SU-DHL-6 (cell line): ENCODE results near the gene LRCH1.

ENCODE experiments used
- EZH2phosphoT487 ChIP-seq: fragments of 200-600 bp; sonication (generic), shearing (Covaris generic); conservative IDR thresholded peaks from 2 replicates; pipeline ENCODE4 v1.6.1; 2018; ENCODE audit warnings: mild to moderate bottlenecking, antibody characterized with exemption, low read length, moderate library complexity, mixed read lengths
- TF ChIP-seq, protein P1 (sequence below): fragments of 200-600 bp; sonication (generic); IDR thresholded peaks from one replicate; pipeline ENCODE4 v1.5.1; 2017; ENCODE audit warnings: antibody characterized with exemption, mild to moderate bottlenecking, low read length, moderate library complexity; ENCODE audit not compliant: insufficient read depth, poor library complexity, severe bottlenecking

DNA sequence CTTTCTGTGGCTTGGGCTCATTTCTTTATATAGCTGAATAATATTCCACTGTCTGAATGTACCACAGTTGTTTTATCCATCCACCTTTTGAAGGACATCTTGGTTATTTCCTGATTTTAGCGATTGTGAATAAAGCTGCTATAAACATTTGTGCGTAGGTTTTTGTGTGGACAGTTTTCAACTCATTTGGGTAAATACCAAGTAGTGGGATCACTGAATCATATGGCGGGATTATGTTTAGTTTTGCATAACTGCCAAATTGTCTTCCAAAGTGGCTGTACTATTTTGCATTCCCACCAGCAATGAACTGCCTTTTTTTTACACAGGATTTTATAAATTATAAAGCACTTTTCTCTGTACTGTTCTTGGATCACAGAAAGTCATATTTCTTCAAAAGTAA, 13.7 kb upstream of the LRCH1 start:
- TF ChIP-seq, protein P1, sequence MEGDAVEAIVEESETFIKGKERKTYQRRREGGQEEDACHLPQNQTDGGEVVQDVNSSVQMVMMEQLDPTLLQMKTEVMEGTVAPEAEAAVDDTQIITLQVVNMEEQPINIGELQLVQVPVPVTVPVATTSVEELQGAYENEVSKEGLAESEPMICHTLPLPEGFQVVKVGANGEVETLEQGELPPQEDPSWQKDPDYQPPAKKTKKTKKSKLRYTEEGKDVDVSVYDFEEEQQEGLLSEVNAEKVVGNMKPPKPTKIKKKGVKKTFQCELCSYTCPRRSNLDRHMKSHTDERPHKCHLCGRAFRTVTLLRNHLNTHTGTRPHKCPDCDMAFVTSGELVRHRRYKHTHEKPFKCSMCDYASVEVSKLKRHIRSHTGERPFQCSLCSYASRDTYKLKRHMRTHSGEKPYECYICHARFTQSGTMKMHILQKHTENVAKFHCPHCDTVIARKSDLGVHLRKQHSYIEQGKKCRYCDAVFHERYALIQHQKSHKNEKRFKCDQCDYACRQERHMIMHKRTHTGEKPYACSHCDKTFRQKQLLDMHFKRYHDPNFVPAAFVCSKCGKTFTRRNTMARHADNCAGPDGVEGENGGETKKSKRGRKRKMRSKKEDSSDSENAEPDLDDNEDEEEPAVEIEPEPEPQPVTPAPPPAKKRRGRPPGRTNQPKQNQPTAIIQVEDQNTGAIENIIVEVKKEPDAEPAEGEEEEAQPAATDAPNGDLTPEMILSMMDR: no peak
- no peak for TF ChIP-seq EZH2phosphoT487
